Esophagus squamous epithelium (tissue), 5 donors: ENCODE data around the gene PFKFB3. TPM values are rescaled to one million over a fixed set of nuclear protein-coding genes. Genes with fewer than 3 reads are reported as not detected.

ENCODE experiments used
- DNase-seq: peaks from one replicate; lab custom pipeline; 2025; lab: John Stamatoyannopoulos, UW
- H3K27ac ChIP-seq, 4 donors: fragments of 200-600 bp; sonication (generic); one replicate each; pipeline ENCODE4 v1.5.1; 2016 to 2019; ENCODE audit warnings: mild to moderate bottlenecking in 1 of 4
- H3K27me3 ChIP-seq, 4 donors: fragments of 200-600 bp; sonication (generic); 1 replicate in 3 of 4; 2 replicates in 1 of 4; pipeline versions ENCODE4 v1.5.1 to v1.6.0; 2017 to 2021; ENCODE audit warnings: antibody characterized with exemption in 1 of 4
- H3K36me3 ChIP-seq, 3 donors: fragments of 200-600 bp; sonication (generic); one replicate each; pipeline ENCODE4 v1.5.1; 2016 to 2019
- H3K4me1 ChIP-seq, 3 donors: fragments of 200-600 bp; sonication (generic); one replicate each; pipeline ENCODE4 v1.5.1; 2017 to 2019
- H3K4me3 ChIP-seq, 4 donors: fragments of 200-600 bp; sonication (generic); 1 replicate in 3 of 4; 2 replicates in 1 of 4; pipeline ENCODE4 v1.5.1; 2016 to 2019; ENCODE audit warnings: mild to moderate bottlenecking in 2 of 4, moderate library complexity in 1 of 4
- H3K9me3 ChIP-seq, 3 donors: fragments of 200-600 bp; sonication (generic); one replicate each; pipeline ENCODE4 v1.5.1; 2016 to 2019
- POLR2A ChIP-seq, 4 donors: fragments of 450-650 bp; IDR thresholded peaks; one replicate each; pipeline ENCODE4 v1.6.1; 2017; ENCODE audit warnings: antibody characterized with exemption in 4 of 4, mild to moderate bottlenecking in 4 of 4, moderate library complexity in 3 of 4
- WGBS, 2 donors: methylation state at CpG; one replicate each; pipeline ENCODE4 v1.1.5; 2018; 5-methylcytosine and 5-hydroxymethylcytosine counted together
- intact Hi-C: fragments of 100-400 bp; cut with DNase I; formaldehyde crosslinking; loops from one replicate; pipeline ENCODE4 v1.15.0; 2022
- total RNA-seq, 4 donors: library from RNA; depleted of rRNA; stranded (reverse); fragments of >200 nt; gene quantifications; one replicate each; pipeline ENCODE4 v1.1.0, GENCODE V29; 2016
- TF ChIP-seq, protein P1 (sequence below), 6 experiments: fragments of 450-650 bp in 4 of 6; fragments of 200-600 bp in 2 of 6; sonication (generic) in 2 of 6; IDR thresholded peaks; one replicate each; pipeline ENCODE4 v1.5.1; 2016 to 2019; ENCODE audit warnings: antibody characterized with exemption in 6 of 6, mild to moderate bottlenecking in 4 of 6, moderate library complexity in 4 of 6
- donor health status: DM: yes; HTN: yes; CAD: no.

Gene PFKFB3
- 10 to 100 TPM; 17.1 to 37.8 (median 26.2) TPM for total RNA-seq

DNA sequence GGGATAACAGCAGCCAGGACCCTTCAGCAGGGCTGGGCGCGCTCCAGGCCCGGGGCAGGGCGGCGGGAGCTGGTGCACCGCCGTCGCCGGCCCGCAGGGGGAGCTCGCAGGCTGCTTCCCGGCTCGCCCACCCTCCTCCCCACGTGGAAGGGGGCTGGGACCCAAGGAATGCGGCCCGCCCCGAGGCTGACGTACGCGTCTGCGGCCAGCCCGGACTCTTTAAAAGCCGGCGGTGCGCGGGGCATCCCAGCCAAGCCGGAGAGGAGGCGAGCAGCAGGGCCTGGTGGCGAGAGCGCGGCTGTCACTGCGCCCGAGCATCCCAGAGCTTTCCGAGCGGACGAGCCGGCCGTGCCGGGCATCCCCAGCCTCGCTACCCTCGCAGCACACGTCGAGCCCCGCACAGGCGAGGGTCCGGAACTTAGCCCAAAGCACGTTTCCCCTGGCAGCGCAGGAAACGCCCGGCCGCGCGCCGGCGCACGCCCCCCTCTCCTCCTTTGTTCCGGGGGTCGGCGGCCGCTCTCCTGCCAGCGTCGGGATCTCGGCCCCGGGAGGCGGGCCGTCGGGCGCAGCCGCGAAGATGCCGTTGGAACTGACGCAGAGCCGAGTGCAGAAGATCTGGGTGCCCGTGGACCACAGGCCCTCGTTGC lies at the start of gene PFKFB3:
Gene PFKFB3 (plus strand): TSS at position 249 of the 647 bp plus-strand sequence. CDS start 329 bp downstream, at position 578.
- Histone ChIP-seq H3K27ac (peak within 1 kb of the TSS; percentile 91 to 98 (median 96)), H3K36me3 (no peaks in the 10 kb centered on the region), H3K27me3 (peaks cover 0 to 7% (median 0%) of the 10 kb centered on the region in 4 donors), H3K4me1 (peaks cover 27 to 80% (median 35%) of the 10 kb centered on the region in 3 donors), H3K9me3 (no peaks in the 10 kb centered on the region), H3K4me3 (peak within 1 kb of the TSS; percentile 65 to 90 (median 82))
- intact Hi-C loops = loop anchor here (5.0 kb wide), 1 partner anchor 199 kb away; no protein-coding TSS in a partner anchor
- WGBS, 2 donors = no CpG with 5 or more reads among the region's 75 CpGs
- DNase-seq = peak; percentile 60
- TF ChIP-seq POLR2A (IDR thresholded peaks at IDR 0.05) = peak in 3 of 4 donors; percentile 94 to 99 (median 99)
- TF ChIP-seq, protein P1, sequence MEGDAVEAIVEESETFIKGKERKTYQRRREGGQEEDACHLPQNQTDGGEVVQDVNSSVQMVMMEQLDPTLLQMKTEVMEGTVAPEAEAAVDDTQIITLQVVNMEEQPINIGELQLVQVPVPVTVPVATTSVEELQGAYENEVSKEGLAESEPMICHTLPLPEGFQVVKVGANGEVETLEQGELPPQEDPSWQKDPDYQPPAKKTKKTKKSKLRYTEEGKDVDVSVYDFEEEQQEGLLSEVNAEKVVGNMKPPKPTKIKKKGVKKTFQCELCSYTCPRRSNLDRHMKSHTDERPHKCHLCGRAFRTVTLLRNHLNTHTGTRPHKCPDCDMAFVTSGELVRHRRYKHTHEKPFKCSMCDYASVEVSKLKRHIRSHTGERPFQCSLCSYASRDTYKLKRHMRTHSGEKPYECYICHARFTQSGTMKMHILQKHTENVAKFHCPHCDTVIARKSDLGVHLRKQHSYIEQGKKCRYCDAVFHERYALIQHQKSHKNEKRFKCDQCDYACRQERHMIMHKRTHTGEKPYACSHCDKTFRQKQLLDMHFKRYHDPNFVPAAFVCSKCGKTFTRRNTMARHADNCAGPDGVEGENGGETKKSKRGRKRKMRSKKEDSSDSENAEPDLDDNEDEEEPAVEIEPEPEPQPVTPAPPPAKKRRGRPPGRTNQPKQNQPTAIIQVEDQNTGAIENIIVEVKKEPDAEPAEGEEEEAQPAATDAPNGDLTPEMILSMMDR (IDR thresholded peaks at IDR 0.05) = peak; percentile 97 to 99 (median 99)

DNA sequence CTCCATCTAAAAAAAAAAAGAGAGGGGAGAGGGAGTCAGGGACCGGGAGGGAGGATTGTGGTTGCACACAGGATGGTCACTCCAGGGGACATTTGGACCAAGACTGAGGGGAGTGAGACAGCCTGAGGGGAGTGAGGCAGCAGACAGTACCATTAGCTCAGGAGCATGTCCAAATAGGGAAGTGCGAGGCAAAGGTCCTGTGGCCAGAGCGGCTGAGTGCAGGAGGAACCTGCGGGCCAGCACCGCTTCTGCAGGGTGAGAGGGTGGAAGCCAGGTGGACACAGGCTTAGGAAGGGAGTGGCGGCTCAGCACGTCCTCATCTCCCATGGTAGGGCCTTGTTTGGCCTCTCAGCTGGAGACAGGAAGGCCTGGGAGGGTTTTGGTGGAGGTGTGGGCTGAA lies 48.9 kb upstream of the PFKFB3 start:
- H3K27me3 ChIP-seq = no peaks in the 10 kb centered on the region
- peaks cover 0 to 29% (median 6%) of the 10 kb centered on the region in 3 donors for H3K4me1 ChIP-seq
- no peaks in the 10 kb centered on the region for H3K36me3 ChIP-seq
- TF ChIP-seq, protein P1 (IDR thresholded peaks at IDR 0.05) = no peak
- TF ChIP-seq POLR2A (IDR thresholded peaks at IDR 0.05) = no peak
- H3K9me3 ChIP-seq = no peaks in the 10 kb centered on the region
- 79 to 89% methylated on average over 7 of the region's 7 CpGs for WGBS, 2 donors
- no peak overlapping the region for H3K4me3 ChIP-seq
- no peak overlapping the region for H3K27ac ChIP-seq
- intact Hi-C loops = no loop called here
- DNase-seq = no peak

DNA sequence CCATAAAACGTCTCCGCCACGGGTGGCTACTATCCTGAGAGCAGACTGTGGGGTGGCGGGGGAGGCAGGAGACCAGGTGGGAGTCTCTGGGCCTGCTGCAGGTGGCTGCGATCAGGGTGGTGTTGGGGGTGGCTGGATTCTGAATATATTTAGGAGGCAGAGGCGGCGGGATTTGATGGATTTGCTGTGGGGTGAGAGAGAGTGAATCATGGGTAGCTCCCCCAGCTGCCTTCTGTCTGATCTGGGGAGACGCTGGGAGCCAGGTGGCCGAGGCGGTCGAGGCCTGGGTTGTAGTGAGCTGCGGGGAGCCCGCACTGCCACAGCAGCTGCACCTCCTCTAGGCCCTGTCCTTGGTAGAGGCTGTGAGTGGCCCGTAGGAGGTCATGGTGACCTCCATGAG lies 48.2 kb upstream of the PFKFB3 start:
- H3K4me3 ChIP-seq = no peak overlapping the region
- peaks cover 0 to 29% (median 6%) of the 10 kb centered on the region in 3 donors for H3K4me1 ChIP-seq
- no peaks in the 10 kb centered on the region for H3K36me3 ChIP-seq
- no peaks in the 10 kb centered on the region for H3K27me3 ChIP-seq
- intact Hi-C loops = no loop called here
- no peak overlapping the region for H3K27ac ChIP-seq
- H3K9me3 ChIP-seq = no peaks in the 10 kb centered on the region
- DNase-seq = no peak
- TF ChIP-seq POLR2A (IDR thresholded peaks at IDR 0.05) = no peak
- TF ChIP-seq, protein P1 (IDR thresholded peaks at IDR 0.05) = no peak
- WGBS, 2 donors = 90 to 100% methylated on average over 2 to 14 of the region's 14 CpGs

DNA sequence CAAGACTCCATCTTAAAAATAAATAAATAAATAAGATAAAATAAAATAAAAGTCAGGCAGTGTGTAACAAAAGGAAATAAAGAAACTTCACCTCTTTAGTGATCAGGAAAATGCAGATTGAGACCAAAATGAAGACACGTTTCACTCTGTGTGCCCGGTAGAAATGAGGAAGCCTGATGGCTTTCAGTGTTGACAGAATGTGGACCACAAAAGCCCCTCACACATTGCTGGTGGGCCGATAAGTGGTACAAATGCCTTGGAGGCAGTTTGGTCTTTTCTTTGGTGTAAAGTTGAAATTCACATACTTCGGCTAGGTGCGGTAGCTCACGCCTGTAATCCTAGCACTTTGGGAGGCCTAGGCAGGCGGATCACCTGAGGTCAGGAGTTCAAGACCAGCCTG lies 44.5 kb upstream of the PFKFB3 start:
- intact Hi-C loops = no loop called here
- H3K4me1 ChIP-seq = peaks cover 0 to 20% (median 11%) of the 10 kb centered on the region in 3 donors
- no peaks in the 10 kb centered on the region for H3K9me3 ChIP-seq
- no peaks in the 10 kb centered on the region for H3K27me3 ChIP-seq
- H3K27ac ChIP-seq = peak overlapping the region; percentile 43 to 81 (median 74)
- TF ChIP-seq POLR2A (IDR thresholded peaks at IDR 0.05) = no peak
- DNase-seq = no peak
- WGBS, 2 donors = 91 to 94% methylated on average over 3 to 7 of the region's 7 CpGs
- no peak overlapping the region for H3K4me3 ChIP-seq
- H3K36me3 ChIP-seq = no peaks in the 10 kb centered on the region

DNA sequence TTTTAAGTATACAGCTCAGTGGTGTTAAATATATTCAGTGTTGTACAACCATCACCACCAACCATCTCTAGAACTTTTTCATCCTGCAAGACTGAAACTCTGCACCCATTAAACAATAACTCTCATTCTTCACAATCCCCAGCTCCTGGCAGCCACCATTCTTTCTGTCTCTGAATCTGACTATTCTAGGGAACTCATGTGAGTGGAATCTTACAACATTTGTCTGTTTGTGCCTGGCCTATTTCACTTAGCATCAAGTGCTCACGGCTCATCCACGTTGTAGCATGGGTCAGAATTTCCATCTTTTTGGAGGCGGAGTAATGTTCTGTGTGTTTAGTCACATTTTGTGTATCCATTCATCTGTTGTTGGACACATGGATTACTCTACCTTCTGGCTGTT lies 40.8 kb upstream of the PFKFB3 start:
- Histone ChIP-seq H3K27me3 (no peaks in the 10 kb centered on the region), H3K36me3 (peaks cover 0 to 10% (median 0%) of the 10 kb centered on the region in 3 donors), H3K4me3 (no peak overlapping the region), H3K27ac (peak overlapping the region in 3 of 4 donors; percentile 88 to 97 (median 92)), H3K4me1 (peaks cover 16 to 53% (median 27%) of the 10 kb centered on the region in 3 donors), H3K9me3 (no peaks in the 10 kb centered on the region)
- TF ChIP-seq POLR2A (IDR thresholded peaks at IDR 0.05) = no peak
- TF ChIP-seq, protein P1 (IDR thresholded peaks at IDR 0.05) = no peak
- DNase-seq = no peak
- intact Hi-C loops = no loop called here
- 59 to 67% methylated on average over 3 of the region's 3 CpGs for WGBS, 2 donors
